Neural cell (in vitro differentiated cells): Measurements from ENCODE around the gene MAPKAPK5. TPM values are rescaled to one million over a fixed set of nuclear protein-coding genes. Genes with fewer than 3 reads are reported as not detected.
"Not testable (repeated sequence)": the region's sequence is repeated elsewhere in the genome, so short reads cannot be mapped to it uniquely, and the experiment has no call there.

Experiments used
- H2AFZ ChIP-seq: fragments of 200-600, 300-800 bp; sonication (generic), shearing (Covaris generic); 2 replicates; pipeline ENCODE4 v1.6.0; 2014; ENCODE audit warnings: low read depth, mild to moderate bottlenecking, antibody characterized with exemption, low read length, moderate library complexity
- H3F3A ChIP-seq: fragments of 200-600 bp; shearing (Covaris generic); 2 replicates; pipeline ENCODE4 v1.6.1; 2016; ENCODE audit warnings: mild to moderate bottlenecking, moderate library complexity, mixed read lengths, antibody characterized with exemption, low read length; ENCODE audit not compliant: insufficient read depth, poor library complexity, severe bottlenecking
- H3K27ac ChIP-seq: fragments of 200-600, 300-800 bp; sonication (generic), shearing (Covaris generic); 2 replicates; pipeline ENCODE4 v1.5.1; 2014; ENCODE audit warnings: mild to moderate bottlenecking, low read length, moderate library complexity
- H3K27me3 ChIP-seq: fragments of 300-800, 200-600 bp; sonication (generic), shearing (Covaris generic); 2 replicates; pipeline ENCODE4 v1.6.0; 2014; ENCODE audit warnings: mild to moderate bottlenecking, low read depth, low read length, moderate library complexity; ENCODE audit not compliant: insufficient read depth
- H3K36me3 ChIP-seq: fragments of 300-800, 200-600 bp; sonication (generic), shearing (Covaris generic); 2 replicates; pipeline ENCODE4 v1.5.1; 2014; ENCODE audit warnings: mild to moderate bottlenecking, antibody characterized with exemption, low read length, moderate library complexity; ENCODE audit not compliant: insufficient read depth
- H3K4me2 ChIP-seq: fragments of 300-800, 200-600 bp; sonication (generic), shearing (Covaris generic); 2 replicates; pipeline ENCODE4 v1.6.0; 2014; ENCODE audit warnings: mild to moderate bottlenecking, low read length
- H3K4me3 ChIP-seq: fragments of 300-800, 200-600 bp; sonication (generic), shearing (Covaris generic); 2 replicates; pipeline ENCODE4 v1.5.1; 2014; ENCODE audit warnings: mild to moderate bottlenecking, low read length, moderate library complexity
- H3K79me2 ChIP-seq: fragments of 200-600 bp; shearing (Covaris generic); replicated peaks from 2 replicates; pipeline ENCODE4 v1.6.0; 2014; ENCODE audit warnings: mild to moderate bottlenecking, low read length, moderate library complexity; ENCODE audit not compliant: insufficient read depth
- H3K9ac ChIP-seq: fragments of 300-800, 200-600 bp; sonication (generic), shearing (Covaris generic); 2 replicates; pipeline ENCODE4 v1.6.1; 2016; ENCODE audit warnings: mild to moderate bottlenecking, low read length, mixed read lengths
- H3K9me2 ChIP-seq: fragments of 200-600 bp; shearing (Covaris generic); 2 replicates; pipeline ENCODE4 v1.6.1; 2016; ENCODE audit warnings: mild to moderate bottlenecking, low read length, mixed read lengths; ENCODE audit not compliant: insufficient read depth
- H3K9me3 ChIP-seq: fragments of 200-600, 300-800 bp; sonication (generic), shearing (Covaris generic); 2 replicates; pipeline ENCODE4 v1.6.1; 2016; ENCODE audit warnings: mild to moderate bottlenecking, mixed run types, low read length, moderate library complexity, mixed read lengths
- H4K20me1 ChIP-seq: fragments of 200-600 bp; shearing (Covaris generic); 2 replicates; pipeline ENCODE4 v1.6.1; 2016; ENCODE audit warnings: mild to moderate bottlenecking, mixed run types; ENCODE audit not compliant: insufficient read depth
- CTCF ChIP-seq: fragments of 450-650 bp; IDR thresholded peaks from 2 replicates; pipeline ENCODE4 v1.5.1; 2014; ENCODE audit warnings: antibody characterized with exemption, mild to moderate bottlenecking, moderate library complexity; ENCODE audit not compliant: poor library complexity, severe bottlenecking
- EP300 ChIP-seq: fragments of 450-650 bp; conservative IDR thresholded peaks from 2 replicates; pipeline ENCODE4 v1.6.1; 2014; ENCODE audit warnings: antibody characterized with exemption, mild to moderate bottlenecking, moderate library complexity; ENCODE audit not compliant: poor library complexity, severe bottlenecking
- EZH2 ChIP-seq: fragments of 200-600, 300-800 bp; shearing (Covaris generic), sonication (generic); IDR thresholded peaks from 2 replicates; pipeline ENCODE4 v1.6.1; 2014; ENCODE audit warnings: antibody characterized with exemption, low read length, borderline replicate concordance, mild to moderate bottlenecking; ENCODE audit not compliant: insufficient read depth, poor library complexity, severe bottlenecking
- MXI1 ChIP-seq: fragments of 450-650 bp; conservative IDR thresholded peaks from 2 replicates; pipeline ENCODE4 v1.6.1; 2014; ENCODE audit warnings: antibody characterized with exemption, mild to moderate bottlenecking; ENCODE audit not compliant: poor library complexity, severe bottlenecking
- POLR2AphosphoS5 ChIP-seq: IDR thresholded peaks from 2 replicates; pipeline ENCODE4 v1.6.1; 2012
- RAD21 ChIP-seq: fragments of 450-650 bp; conservative IDR thresholded peaks from 2 replicates; pipeline ENCODE4 v1.6.1; 2014; ENCODE audit warnings: antibody characterized with exemption, mild to moderate bottlenecking, moderate library complexity
- SMC3 ChIP-seq: fragments of 450-650 bp; conservative IDR thresholded peaks from 2 replicates; pipeline ENCODE4 v1.6.1; 2014; ENCODE audit warnings: antibody characterized with exemption, mild to moderate bottlenecking, moderate library complexity; ENCODE audit not compliant: poor library complexity
- TAF1 ChIP-seq: IDR thresholded peaks from 2 replicates; pipeline ENCODE4 v1.6.1; 2012; ENCODE audit warnings: low read depth
- polyA plus RNA-seq: library from polyadenylated mRNA; depleted of rRNA; stranded (reverse); fragments of >200 nt; gene quantifications from 2 replicates; pipeline ENCODE4 v1.2.3, GENCODE V29; 2014
- TF ChIP-seq, protein P1 (sequence below): IDR thresholded peaks from 2 replicates; pipeline ENCODE4 v1.6.1; 2012; ENCODE audit warnings: borderline replicate concordance

Gene MAPKAPK5
- polyA plus RNA-seq, 1 donor from 2014 or later: 93.7 TPM

DNA sequence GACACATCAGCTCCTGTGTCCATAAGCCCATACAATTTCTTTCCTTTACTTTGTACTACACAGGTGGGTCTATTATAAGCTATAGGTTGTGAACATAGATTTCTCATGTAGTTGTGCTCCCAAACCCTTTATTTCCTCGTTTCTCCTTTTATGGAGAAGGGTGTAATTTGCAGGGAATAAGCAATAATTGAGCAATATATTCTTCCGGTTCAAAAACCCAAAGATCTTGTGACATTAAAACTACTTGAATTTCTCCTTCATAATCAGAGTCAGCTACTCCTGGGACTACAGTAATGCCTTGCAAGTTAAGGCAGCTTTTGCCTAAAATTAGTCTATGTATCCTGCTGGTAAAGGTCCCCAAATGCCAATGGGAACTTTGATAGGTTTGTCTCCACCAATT lies 19.1 kb upstream of the MAPKAPK5 start:
- H3K27ac ChIP-seq: no peak overlapping the region
- no peak overlapping the region for H3K4me3 ChIP-seq
- H3K9me2 ChIP-seq: no peaks in the 10 kb centered on the region
- H3K9ac ChIP-seq: no peak overlapping the region
- H3K27me3 ChIP-seq: no peaks in the 10 kb centered on the region
- no peak overlapping the region for H2AFZ ChIP-seq
- no peaks in the 10 kb centered on the region for H3K79me2 ChIP-seq
- H3K9me3 ChIP-seq: no peaks in the 10 kb centered on the region
- H3K4me2 ChIP-seq: no peak overlapping the region
- H3K36me3 ChIP-seq: no peaks in the 10 kb centered on the region
- TF ChIP-seq EZH2 (no peak), TAF1 (no peak), SMC3 (no peak), POLR2AphosphoS5 (no peak), CTCF (no peak), EP300 (no peak), MXI1 (no peak), RAD21 (no peak)
- TF ChIP-seq, protein P1, sequence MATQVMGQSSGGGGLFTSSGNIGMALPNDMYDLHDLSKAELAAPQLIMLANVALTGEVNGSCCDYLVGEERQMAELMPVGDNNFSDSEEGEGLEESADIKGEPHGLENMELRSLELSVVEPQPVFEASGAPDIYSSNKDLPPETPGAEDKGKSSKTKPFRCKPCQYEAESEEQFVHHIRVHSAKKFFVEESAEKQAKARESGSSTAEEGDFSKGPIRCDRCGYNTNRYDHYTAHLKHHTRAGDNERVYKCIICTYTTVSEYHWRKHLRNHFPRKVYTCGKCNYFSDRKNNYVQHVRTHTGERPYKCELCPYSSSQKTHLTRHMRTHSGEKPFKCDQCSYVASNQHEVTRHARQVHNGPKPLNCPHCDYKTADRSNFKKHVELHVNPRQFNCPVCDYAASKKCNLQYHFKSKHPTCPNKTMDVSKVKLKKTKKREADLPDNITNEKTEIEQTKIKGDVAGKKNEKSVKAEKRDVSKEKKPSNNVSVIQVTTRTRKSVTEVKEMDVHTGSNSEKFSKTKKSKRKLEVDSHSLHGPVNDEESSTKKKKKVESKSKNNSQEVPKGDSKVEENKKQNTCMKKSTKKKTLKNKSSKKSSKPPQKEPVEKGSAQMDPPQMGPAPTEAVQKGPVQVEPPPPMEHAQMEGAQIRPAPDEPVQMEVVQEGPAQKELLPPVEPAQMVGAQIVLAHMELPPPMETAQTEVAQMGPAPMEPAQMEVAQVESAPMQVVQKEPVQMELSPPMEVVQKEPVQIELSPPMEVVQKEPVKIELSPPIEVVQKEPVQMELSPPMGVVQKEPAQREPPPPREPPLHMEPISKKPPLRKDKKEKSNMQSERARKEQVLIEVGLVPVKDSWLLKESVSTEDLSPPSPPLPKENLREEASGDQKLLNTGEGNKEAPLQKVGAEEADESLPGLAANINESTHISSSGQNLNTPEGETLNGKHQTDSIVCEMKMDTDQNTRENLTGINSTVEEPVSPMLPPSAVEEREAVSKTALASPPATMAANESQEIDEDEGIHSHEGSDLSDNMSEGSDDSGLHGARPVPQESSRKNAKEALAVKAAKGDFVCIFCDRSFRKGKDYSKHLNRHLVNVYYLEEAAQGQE: no peak
- H3F3A ChIP-seq: no peaks in the 10 kb centered on the region
- H4K20me1 ChIP-seq: no peaks in the 10 kb centered on the region

- Histone ChIP-seq H3K4me2 (no peak overlapping the region), H3K36me3 (no peaks in the 10 kb centered on the region), H3K79me2 (no peaks in the 10 kb centered on the region), H3K9ac (no peak overlapping the region), H4K20me1 (no peaks in the 10 kb centered on the region), H3F3A (no peaks in the 10 kb centered on the region), H3K27me3 (no peaks in the 10 kb centered on the region), H3K4me3 (no peak overlapping the region), H3K9me2 (no peaks in the 10 kb centered on the region), H2AFZ (no peak overlapping the region), H3K27ac (no peak overlapping the region), H3K9me3 (no peaks in the 10 kb centered on the region)
- TF ChIP-seq CTCF (no peak), SMC3 (no peak)
Measured at GRCh38 chr12:111823891-111824290, 18.1 kb upstream of the MAPKAPK5 start.

- H3K9me3 ChIP-seq, H3K4me3 ChIP-seq, H3K9ac ChIP-seq, H3K4me2 ChIP-seq, H3K36me3 ChIP-seq, H3K27me3 ChIP-seq, H3K27ac ChIP-seq, H3F3A ChIP-seq, H3K9me2 ChIP-seq, H2AFZ ChIP-seq, H3K79me2 ChIP-seq, H4K20me1 ChIP-seq: not testable (repeated sequence)
Measured at GRCh38 chr12:111824312-111824711, 17.7 kb upstream of the MAPKAPK5 start.
